ENCODE data around the gene RAPGEFL1.

- no peak for TF ChIP-seq CTCF (IDR thresholded peaks at IDR 0.05; ENCODE audit: insufficient read depth, low read length)
- TF ChIP-seq GABPA (IDR thresholded peaks at IDR 0.05; ENCODE audit: low read depth), result no peak
- no peak for TF ChIP-seq POLR2AphosphoS5 (IDR thresholded peaks at IDR 0.05; ENCODE audit: low read depth)
Observed at GRCh38 chr17:40173778-40174135, 3.5 kb upstream of the RAPGEFL1 start.

All from HL-60 (cell line).